ENCODE results near the gene FAM13C.

DNA sequence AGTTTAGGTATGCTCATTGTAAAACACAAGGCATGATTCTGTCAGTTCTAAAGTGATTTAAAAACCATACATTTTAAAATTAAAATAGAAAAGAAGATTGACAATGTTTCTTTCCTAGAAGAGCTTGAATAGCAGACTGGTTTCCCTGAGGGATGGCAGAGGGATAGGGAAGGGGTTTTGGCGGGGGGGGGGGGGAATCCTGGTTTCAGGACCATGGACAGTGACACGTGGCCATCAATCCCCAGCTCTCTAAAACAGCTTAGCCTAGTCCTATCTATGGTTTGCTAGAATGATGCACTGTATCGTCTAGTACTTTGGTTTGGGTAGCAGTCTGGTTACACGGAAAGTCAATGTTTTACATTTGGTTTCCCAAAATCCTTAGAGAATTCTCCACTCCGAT lies 97.2 kb downstream of the FAM13C start:
- TF ChIP-seq, protein P1, sequence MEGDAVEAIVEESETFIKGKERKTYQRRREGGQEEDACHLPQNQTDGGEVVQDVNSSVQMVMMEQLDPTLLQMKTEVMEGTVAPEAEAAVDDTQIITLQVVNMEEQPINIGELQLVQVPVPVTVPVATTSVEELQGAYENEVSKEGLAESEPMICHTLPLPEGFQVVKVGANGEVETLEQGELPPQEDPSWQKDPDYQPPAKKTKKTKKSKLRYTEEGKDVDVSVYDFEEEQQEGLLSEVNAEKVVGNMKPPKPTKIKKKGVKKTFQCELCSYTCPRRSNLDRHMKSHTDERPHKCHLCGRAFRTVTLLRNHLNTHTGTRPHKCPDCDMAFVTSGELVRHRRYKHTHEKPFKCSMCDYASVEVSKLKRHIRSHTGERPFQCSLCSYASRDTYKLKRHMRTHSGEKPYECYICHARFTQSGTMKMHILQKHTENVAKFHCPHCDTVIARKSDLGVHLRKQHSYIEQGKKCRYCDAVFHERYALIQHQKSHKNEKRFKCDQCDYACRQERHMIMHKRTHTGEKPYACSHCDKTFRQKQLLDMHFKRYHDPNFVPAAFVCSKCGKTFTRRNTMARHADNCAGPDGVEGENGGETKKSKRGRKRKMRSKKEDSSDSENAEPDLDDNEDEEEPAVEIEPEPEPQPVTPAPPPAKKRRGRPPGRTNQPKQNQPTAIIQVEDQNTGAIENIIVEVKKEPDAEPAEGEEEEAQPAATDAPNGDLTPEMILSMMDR (IDR thresholded peaks at IDR 0.05 in 4 of 5, conservative IDR thresholded peaks at IDR 0.05 in 1 of 5): no peak
- TF ChIP-seq POLR2A (IDR thresholded peaks at IDR 0.05): no peak
